ENCODE data around the gene TNPO2. TPM values are rescaled to one million over a fixed set of nuclear protein-coding genes. Genes with fewer than 3 reads are reported as not detected.

The TNPO2 gene
- total and polyA plus RNA-seq, 2 experiments from 2014 or later: 11.7 to 65.2 TPM

DNA sequence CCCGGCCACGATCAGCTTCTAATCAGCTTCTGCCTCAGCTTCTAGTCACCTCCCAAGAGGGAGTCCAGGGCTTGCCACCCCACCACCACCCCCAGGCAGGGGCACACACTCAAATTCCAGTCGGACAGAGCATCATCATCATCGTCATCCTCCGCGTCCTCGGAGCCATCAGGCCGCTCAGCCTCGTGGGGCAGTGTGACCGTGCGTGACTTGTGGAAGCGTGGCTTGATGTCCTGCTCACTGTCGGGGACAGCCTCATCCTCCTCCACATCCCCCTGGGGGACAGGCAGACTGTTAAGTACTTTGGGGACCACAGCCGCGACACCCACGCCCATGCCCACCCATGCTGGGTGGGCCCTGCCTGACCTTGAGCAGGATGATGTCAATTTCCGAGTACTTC lies 12.5 kb downstream of the TNPO2 start:
- no peak overlapping the region for H2AFZ ChIP-seq
- no peak for DNase-seq (ENCODE audit: low spot score)
- no peaks in the 10 kb centered on the region for H3K27me3 ChIP-seq
- H3K4me3 ChIP-seq: no peak overlapping the region
- peaks cover 14% of the 10 kb centered on the region for H3K79me2 ChIP-seq
- no peak overlapping the region for H3K4me2 ChIP-seq
- H3K27ac ChIP-seq: no peak overlapping the region
- 97% methylated on average over 17 of the region's 17 CpGs for WGBS (ENCODE audit: low lambda C conversion rate, missing lambda C conversion rate)
- H3K4me1 ChIP-seq (ENCODE audit: insufficient read depth): no peaks in the 10 kb centered on the region
- H4K20me1 ChIP-seq (ENCODE audit: insufficient read depth, poor library complexity, severe bottlenecking): no peaks in the 10 kb centered on the region
- no peak for TF ChIP-seq EZH2phosphoT487 (IDR thresholded peaks at IDR 0.05; ENCODE audit: low read depth, severe bottlenecking, unreplicated experiment)
- TF ChIP-seq EZH2 (IDR thresholded peaks at IDR 0.05; ENCODE audit: borderline replicate concordance): no peak
- TF ChIP-seq, protein P1, sequence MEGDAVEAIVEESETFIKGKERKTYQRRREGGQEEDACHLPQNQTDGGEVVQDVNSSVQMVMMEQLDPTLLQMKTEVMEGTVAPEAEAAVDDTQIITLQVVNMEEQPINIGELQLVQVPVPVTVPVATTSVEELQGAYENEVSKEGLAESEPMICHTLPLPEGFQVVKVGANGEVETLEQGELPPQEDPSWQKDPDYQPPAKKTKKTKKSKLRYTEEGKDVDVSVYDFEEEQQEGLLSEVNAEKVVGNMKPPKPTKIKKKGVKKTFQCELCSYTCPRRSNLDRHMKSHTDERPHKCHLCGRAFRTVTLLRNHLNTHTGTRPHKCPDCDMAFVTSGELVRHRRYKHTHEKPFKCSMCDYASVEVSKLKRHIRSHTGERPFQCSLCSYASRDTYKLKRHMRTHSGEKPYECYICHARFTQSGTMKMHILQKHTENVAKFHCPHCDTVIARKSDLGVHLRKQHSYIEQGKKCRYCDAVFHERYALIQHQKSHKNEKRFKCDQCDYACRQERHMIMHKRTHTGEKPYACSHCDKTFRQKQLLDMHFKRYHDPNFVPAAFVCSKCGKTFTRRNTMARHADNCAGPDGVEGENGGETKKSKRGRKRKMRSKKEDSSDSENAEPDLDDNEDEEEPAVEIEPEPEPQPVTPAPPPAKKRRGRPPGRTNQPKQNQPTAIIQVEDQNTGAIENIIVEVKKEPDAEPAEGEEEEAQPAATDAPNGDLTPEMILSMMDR (IDR thresholded peaks at IDR 0.05; ENCODE audit: poor library complexity): no peak
- H3K9me3 ChIP-seq (ENCODE audit: low read depth): no peaks in the 10 kb centered on the region
- no peaks in the 10 kb centered on the region for H3K36me3 ChIP-seq (replicated peaks; ENCODE audit: insufficient read depth, low read depth)
- H3K9me2 ChIP-seq (replicated peaks; ENCODE audit: insufficient read depth): no peaks in the 10 kb centered on the region

DNA sequence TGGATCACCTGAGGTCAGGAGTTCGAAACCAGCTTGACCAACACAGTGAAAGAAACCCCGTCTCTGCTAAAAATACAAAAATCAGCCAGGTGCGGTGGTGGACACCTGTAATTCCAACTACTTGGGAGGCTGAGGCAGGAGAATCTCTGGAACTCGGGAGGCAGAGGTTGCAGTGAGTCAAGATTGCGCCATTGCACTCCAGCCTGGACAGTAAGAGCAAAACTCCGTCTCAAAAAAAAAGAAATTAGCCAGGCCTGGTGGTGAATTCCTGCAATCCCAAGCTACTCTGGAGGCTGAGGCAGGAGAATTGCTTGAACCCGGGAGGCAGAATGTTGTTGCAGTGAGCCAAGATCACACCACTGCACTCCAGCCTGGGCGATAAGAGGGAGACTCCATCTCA lies 15.1 kb downstream of the TNPO2 start:
- no peak for DNase-seq (ENCODE audit: low spot score)
- WGBS (ENCODE audit: low lambda C conversion rate, missing lambda C conversion rate): over 99% methylated on average over 8 of the region's 8 CpGs
- no peaks in the 10 kb centered on the region for H4K20me1 ChIP-seq (ENCODE audit: insufficient read depth, poor library complexity, severe bottlenecking)
- peaks cover 8% of the 10 kb centered on the region for H3K79me2 ChIP-seq
- no peaks in the 10 kb centered on the region for H3K36me3 ChIP-seq (replicated peaks; ENCODE audit: insufficient read depth, low read depth)
- no peak overlapping the region for H3K4me3 ChIP-seq
- no peaks in the 10 kb centered on the region for H3K9me2 ChIP-seq (replicated peaks; ENCODE audit: insufficient read depth)
- H3K27me3 ChIP-seq: no peaks in the 10 kb centered on the region
- H3K4me1 ChIP-seq (ENCODE audit: insufficient read depth): no peaks in the 10 kb centered on the region
- no peak overlapping the region for H3K27ac ChIP-seq
- no peaks in the 10 kb centered on the region for H3K9me3 ChIP-seq (ENCODE audit: low read depth)
- no peak for TF ChIP-seq EZH2 (IDR thresholded peaks at IDR 0.05; ENCODE audit: borderline replicate concordance)
- no peak for TF ChIP-seq EZH2phosphoT487 (IDR thresholded peaks at IDR 0.05; ENCODE audit: low read depth, severe bottlenecking, unreplicated experiment)
- TF ChIP-seq, protein P1 (IDR thresholded peaks at IDR 0.05; ENCODE audit: poor library complexity): no peak
- no peak overlapping the region for H2AFZ ChIP-seq
- no peak overlapping the region for H3K4me2 ChIP-seq

DNA sequence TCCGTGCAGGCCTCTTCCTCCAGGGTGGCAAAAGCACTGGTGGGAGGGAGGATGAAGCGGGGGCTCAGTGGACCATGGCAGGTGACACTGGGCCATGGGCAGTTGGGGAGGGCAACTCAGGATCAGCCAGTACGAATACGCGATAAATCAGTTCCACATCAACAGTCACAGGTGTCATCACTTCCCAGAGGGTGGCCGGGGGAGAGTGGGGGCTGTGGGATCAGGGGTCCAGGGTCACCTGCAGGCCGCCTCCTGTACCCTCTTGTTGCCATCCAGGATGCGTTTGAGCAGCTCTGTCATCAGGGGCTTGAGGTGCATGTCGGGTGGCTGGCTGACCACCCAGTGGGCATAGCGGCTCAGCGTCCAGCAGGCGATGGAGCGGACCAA lies 17.4 kb downstream of the TNPO2 start:
- H3K36me3 ChIP-seq (replicated peaks; ENCODE audit: insufficient read depth, low read depth): no peaks in the 10 kb centered on the region
- peaks cover 5% of the 10 kb centered on the region for H3K79me2 ChIP-seq
- no peak overlapping the region for H3K4me2 ChIP-seq
- 97% methylated on average over 13 of the region's 13 CpGs for WGBS (ENCODE audit: low lambda C conversion rate, missing lambda C conversion rate)
- no peak overlapping the region for H2AFZ ChIP-seq
- TF ChIP-seq EZH2phosphoT487 (IDR thresholded peaks at IDR 0.05; ENCODE audit: low read depth, severe bottlenecking, unreplicated experiment) (no peak), EZH2 (IDR thresholded peaks at IDR 0.05; ENCODE audit: borderline replicate concordance) (no peak)
- TF ChIP-seq, protein P1 (IDR thresholded peaks at IDR 0.05; ENCODE audit: poor library complexity): no peak
- no peaks in the 10 kb centered on the region for H4K20me1 ChIP-seq (ENCODE audit: insufficient read depth, poor library complexity, severe bottlenecking)
- H3K9me3 ChIP-seq (ENCODE audit: low read depth): no peaks in the 10 kb centered on the region
- H3K27me3 ChIP-seq: no peaks in the 10 kb centered on the region
- no peak overlapping the region for H3K4me3 ChIP-seq
- no peak for DNase-seq (ENCODE audit: low spot score)
- H3K27ac ChIP-seq: no peak overlapping the region
- H3K4me1 ChIP-seq (ENCODE audit: insufficient read depth): no peaks in the 10 kb centered on the region
- no peaks in the 10 kb centered on the region for H3K9me2 ChIP-seq (replicated peaks; ENCODE audit: insufficient read depth)

Measured in hepatocyte (in vitro differentiated cells).